A673 (cell line): ENCODE measurements around the gene SKAP1. TPM values are rescaled to one million over a fixed set of nuclear protein-coding genes. Genes with fewer than 3 reads are reported as not detected.

ENCODE experiments used
- BruUV-seq: library from RNA; stranded (reverse); fragments of 400-500 nt; replicated peaks from 2 replicates; lab custom pipeline; 2021; lab: Mats Ljungman, UMichigan
- CTCF ChIA-PET: fragments of 300-600 bp; sonication (Branson Sonifier 250); formaldehyde crosslinking; loops from one replicate; lab custom pipeline; 2022; ENCODE audit warnings: antibody characterized with exemption; lab: Charles Lee
- POLR2A ChIA-PET: fragments of 300-600 bp; sonication (Branson Sonifier 250); formaldehyde crosslinking; loops from one replicate; lab custom pipeline; 2022; ENCODE audit warnings: antibody characterized with exemption; ENCODE audit not compliant: low non-redundant PET; lab: Charles Lee
- DNase-seq: peaks from one replicate; pipeline ENCODE4 v3.0.0-alpha.2; 2015; ENCODE audit warnings: low spot score
- H3K27ac ChIP-seq: fragments of 200-600 bp; sonication (generic); 2 replicates; pipeline ENCODE4 v1.5.1; 2016; ENCODE audit warnings: mixed run types, low read depth, mild to moderate bottlenecking, mixed read lengths, antibody characterized with exemption, low read length; ENCODE audit not compliant: poor library complexity, severe bottlenecking
- H3K27me3 ChIP-seq: fragments of 200-600 bp; sonication (generic); replicated peaks from 2 replicates; pipeline ENCODE4 v1.6.1; 2017; ENCODE audit warnings: mixed run types, low read depth, mild to moderate bottlenecking, mixed read lengths, antibody characterized with exemption, low read length; ENCODE audit not compliant: insufficient read depth, poor library complexity
- H3K36me3 ChIP-seq: fragments of 200-600 bp; sonication (generic); 2 replicates; pipeline ENCODE4 v1.6.1; 2016; ENCODE audit warnings: mixed run types, mild to moderate bottlenecking, mixed read lengths, antibody characterized with exemption, low read length; ENCODE audit not compliant: insufficient read depth, poor library complexity, severe bottlenecking
- H3K4me1 ChIP-seq: fragments of 200-600 bp; sonication (generic); 2 replicates; pipeline ENCODE4 v1.6.1; 2017; ENCODE audit warnings: mixed run types, mild to moderate bottlenecking, mixed read lengths, antibody characterized with exemption, low read length; ENCODE audit not compliant: insufficient read depth, poor library complexity, severe bottlenecking
- H3K4me3 ChIP-seq: fragments of 200-600 bp; sonication (generic); 2 replicates; pipeline ENCODE4 v1.5.1; 2016; ENCODE audit warnings: low read depth, mixed run types, mild to moderate bottlenecking, mixed read lengths, low read length; ENCODE audit not compliant: poor library complexity, severe bottlenecking
- H3K9me3 ChIP-seq: fragments of 200-600 bp; sonication (generic); 2 replicates; pipeline ENCODE4 v1.6.1; 2016; ENCODE audit warnings: mixed run types, low read depth, mild to moderate bottlenecking, mixed read lengths, antibody characterized with exemption, low read length; ENCODE audit not compliant: poor library complexity, severe bottlenecking
- EZH2 ChIP-seq: fragments of 200-600 bp; sonication (generic); IDR thresholded peaks from 2 replicates; pipeline ENCODE4 v1.6.1; 2017; ENCODE audit warnings: borderline replicate concordance, low read depth, mild to moderate bottlenecking, mixed read lengths, antibody characterized with exemption, low read length; ENCODE audit not compliant: poor library complexity, severe bottlenecking
- intact Hi-C: fragments of 100-400 bp; cut with micrococcal nuclease; formaldehyde crosslinking; loops from one replicate; pipeline ENCODE4 v1.10.0; 2022; ENCODE audit not compliant: unreplicated experiment
- total RNA-seq: library from RNA; stranded (reverse); gene quantifications from 2 replicates; pipeline ENCODE4 v1.2.3, GENCODE V29; 2021
- TF ChIP-seq, protein P1 (sequence below): fragments of 300-800, 200-600 bp; sonication (generic); conservative IDR thresholded peaks from 2 replicates; pipeline ENCODE4 v1.5.1; 2017; ENCODE audit warnings: low read depth, mild to moderate bottlenecking, antibody characterized with exemption, low read length, moderate library complexity, mixed read lengths

Gene SKAP1
- total RNA-seq, 1 experiment from 2014 or later: not detected

DNA sequence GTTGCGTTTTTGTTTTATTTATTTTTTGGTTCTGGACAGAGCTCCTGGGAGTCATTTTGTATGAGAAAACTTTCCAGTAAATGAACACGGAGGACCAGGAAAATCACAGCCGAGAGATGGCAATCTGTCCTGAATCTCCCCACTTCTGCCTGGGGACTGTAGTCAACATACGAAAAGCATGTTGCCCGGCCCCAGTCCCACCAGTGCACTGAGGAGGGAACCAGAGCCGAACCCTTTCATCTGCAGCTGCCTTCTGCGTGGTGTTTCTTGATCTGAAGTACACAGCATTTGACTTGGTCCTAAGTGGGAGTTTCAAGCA lies 303.5 kb downstream of the SKAP1 start:
- DNase-seq: no peak
- intact Hi-C loops: no loop called here
- BruUV-seq: no TSS peak

DNA sequence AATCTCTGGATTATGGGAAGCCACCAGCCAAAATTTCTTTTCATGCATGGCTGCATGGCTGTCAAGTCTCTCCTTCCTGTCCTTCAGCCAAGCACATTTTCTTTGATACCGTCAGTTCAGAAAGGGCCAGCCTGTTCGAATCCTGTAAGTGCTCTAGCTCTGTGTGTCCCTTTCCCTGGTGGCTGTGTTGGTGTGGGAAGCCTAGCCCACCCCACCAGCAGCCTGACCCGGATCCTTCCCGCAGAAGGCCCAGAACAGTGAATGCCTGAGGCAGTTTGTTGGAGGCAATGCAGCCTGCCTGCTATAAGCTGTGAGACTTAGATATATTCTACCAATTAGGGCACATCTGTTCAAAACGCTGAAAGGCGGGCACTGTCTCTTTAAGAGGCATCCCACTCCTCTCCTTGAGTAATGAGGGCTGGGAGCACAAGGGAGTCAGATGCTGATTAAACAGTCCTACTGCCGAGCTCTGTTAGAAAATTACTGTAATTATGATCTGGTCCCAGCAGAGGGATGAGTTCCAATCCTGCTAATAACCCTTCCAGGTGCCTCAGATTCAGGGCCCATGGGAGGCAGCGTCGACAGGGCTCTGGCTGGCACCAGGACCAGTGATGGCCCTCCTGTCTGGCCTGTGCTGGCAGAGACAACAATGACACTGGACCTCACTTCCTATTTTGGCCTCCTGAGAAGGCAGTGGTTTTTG lies 304.0 kb downstream of the SKAP1 start:
- intact Hi-C loops: no loop called here
- Histone ChIP-seq H3K9me3 (no peaks in the 10 kb centered on the region), H3K27me3 (no peaks in the 10 kb centered on the region), H3K4me1 (no peaks in the 10 kb centered on the region), H3K36me3 (peaks cover 10% of the 10 kb centered on the region), H3K4me3 (no peak overlapping the region), H3K27ac (no peak overlapping the region)
- ChIA-PET POLR2A (no interaction called here), CTCF (no interaction called here)
- no TSS peak for BruUV-seq
- DNase-seq: no peak
- TF ChIP-seq EZH2: no peak
- TF ChIP-seq, protein P1, sequence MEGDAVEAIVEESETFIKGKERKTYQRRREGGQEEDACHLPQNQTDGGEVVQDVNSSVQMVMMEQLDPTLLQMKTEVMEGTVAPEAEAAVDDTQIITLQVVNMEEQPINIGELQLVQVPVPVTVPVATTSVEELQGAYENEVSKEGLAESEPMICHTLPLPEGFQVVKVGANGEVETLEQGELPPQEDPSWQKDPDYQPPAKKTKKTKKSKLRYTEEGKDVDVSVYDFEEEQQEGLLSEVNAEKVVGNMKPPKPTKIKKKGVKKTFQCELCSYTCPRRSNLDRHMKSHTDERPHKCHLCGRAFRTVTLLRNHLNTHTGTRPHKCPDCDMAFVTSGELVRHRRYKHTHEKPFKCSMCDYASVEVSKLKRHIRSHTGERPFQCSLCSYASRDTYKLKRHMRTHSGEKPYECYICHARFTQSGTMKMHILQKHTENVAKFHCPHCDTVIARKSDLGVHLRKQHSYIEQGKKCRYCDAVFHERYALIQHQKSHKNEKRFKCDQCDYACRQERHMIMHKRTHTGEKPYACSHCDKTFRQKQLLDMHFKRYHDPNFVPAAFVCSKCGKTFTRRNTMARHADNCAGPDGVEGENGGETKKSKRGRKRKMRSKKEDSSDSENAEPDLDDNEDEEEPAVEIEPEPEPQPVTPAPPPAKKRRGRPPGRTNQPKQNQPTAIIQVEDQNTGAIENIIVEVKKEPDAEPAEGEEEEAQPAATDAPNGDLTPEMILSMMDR: no peak

More for the DNA sequence above, 303.5 kb downstream of the SKAP1 start:
- H3K36me3 ChIP-seq: peaks cover 4% of the 10 kb centered on the region
- no peaks in the 10 kb centered on the region for H3K9me3 ChIP-seq
- H3K4me1 ChIP-seq: no peaks in the 10 kb centered on the region
- no peak overlapping the region for H3K4me3 ChIP-seq
- no peak overlapping the region for H3K27ac ChIP-seq
- ChIA-PET CTCF (interaction anchor here (1.2 kb wide), 1 partner anchor 100 kb away, joined by 3 read pairs; no protein-coding TSS in a partner anchor), POLR2A (no interaction called here)
- no peaks in the 10 kb centered on the region for H3K27me3 ChIP-seq
- TF ChIP-seq, protein P1: no peak
- TF ChIP-seq EZH2: no peak

DNA sequence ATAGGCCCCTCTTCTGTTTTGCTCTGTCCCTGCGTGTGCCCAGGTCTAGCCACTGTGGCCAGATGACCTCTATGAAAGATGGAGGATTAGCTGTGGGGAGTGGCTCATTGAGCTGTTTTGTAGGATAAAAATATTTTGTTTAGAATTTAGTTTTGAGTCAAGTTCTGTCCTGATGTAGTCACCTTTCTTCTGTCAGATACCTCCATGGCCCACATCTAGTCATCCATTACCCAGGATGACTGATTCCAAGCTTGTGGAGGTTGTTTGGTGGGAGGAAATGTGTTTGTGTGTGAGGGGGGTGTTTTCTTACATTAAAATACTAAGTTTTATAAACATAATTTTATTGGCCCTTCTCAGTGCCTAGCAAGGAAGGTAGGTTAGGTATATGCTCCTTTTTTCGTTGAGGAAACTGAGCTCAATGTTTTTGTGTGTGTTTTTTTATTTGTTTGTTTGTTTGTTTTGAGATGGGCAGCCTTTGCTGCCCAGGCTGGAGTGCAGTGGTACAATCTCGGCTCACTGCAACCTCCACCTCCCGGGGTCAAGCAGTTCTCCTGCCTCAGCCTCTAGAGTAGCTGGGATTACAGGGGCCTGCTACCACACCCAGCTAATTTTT lies 306.1 kb downstream of the SKAP1 start:
- BruUV-seq: no TSS peak
- ChIA-PET CTCF (no interaction called here), POLR2A (interaction anchor here (0.9 kb wide), 1 partner anchor 16 kb away, joined by 3 read pairs; no protein-coding TSS in a partner anchor)
- Histone ChIP-seq H3K27ac (no peak overlapping the region), H3K4me3 (no peak overlapping the region), H3K36me3 (peaks cover 11% of the 10 kb centered on the region), H3K4me1 (no peaks in the 10 kb centered on the region), H3K27me3 (no peaks in the 10 kb centered on the region), H3K9me3 (no peaks in the 10 kb centered on the region)
- TF ChIP-seq, protein P1: no peak
- no peak for TF ChIP-seq EZH2
- intact Hi-C loops: no loop called here
- no peak for DNase-seq
